Upper lobe of left lung (tissue), 4 donors: ENCODE data around the gene FLOT1.

Experiments
- CTCF ChIP-seq, 6 experiments: fragments of 450-650 bp in 4 of 6; fragments of 200-600 bp in 2 of 6; sonication (generic) in 2 of 6; IDR thresholded peaks; one replicate each; pipeline ENCODE4 v1.5.1; 2016 to 2019; ENCODE audit warnings: antibody characterized with exemption in 6 of 6
- POLR2AphosphoS5 ChIP-seq, 2 donors: sonication (generic); formaldehyde crosslinking; IDR thresholded peaks; one replicate each; pipeline ENCODE4 v1.5.1; 2017; ENCODE audit warnings: antibody characterized with exemption in 2 of 2

- no peak for TF ChIP-seq POLR2AphosphoS5 (IDR thresholded peaks at IDR 0.05)
- no peak for TF ChIP-seq CTCF (IDR thresholded peaks at IDR 0.05)
Measured at GRCh38 chr6:30688569-30688968, 53.9 kb downstream of the FLOT1 start.
